GM12875 (cell line): ENCODE results near the gene REEP5.

ENCODE experiments used
- H3K4me3 ChIP-seq: one replicate; pipeline ENCODE4 v1.5.1; 2011; ENCODE audit warnings: low read depth, low read length, control low read depth
- TF ChIP-seq, protein P1 (sequence below): IDR thresholded peaks from 2 replicates; pipeline ENCODE4 v1.5.1; 2011; ENCODE audit warnings: low read depth, mild to moderate bottlenecking, control low read depth, inconsistent platforms, low read length, moderate library complexity, borderline replicate concordance; ENCODE audit not compliant: insufficient read depth

REEP5 gene

DNA sequence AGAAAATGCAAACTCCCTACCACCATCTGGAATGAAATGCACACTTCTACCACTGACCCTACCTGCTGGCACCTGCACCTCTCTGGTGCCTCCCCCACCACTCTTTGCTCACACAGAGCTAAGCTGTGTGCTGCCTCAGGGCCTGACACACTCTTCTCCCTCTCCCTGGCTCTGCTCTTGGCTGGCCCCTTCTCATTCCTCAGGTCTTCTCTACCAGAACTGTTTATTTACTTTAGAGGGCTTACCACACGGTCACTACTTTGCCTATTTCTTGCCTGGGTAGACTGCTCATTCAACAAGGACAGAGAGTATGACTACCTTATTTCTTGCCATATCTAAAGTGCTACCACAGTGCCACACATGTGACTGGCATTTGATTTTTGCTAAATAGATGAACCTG, 3.3 kb downstream of the REEP5 start:
- H3K4me3 ChIP-seq, result no peak overlapping the region
- TF ChIP-seq, protein P1, sequence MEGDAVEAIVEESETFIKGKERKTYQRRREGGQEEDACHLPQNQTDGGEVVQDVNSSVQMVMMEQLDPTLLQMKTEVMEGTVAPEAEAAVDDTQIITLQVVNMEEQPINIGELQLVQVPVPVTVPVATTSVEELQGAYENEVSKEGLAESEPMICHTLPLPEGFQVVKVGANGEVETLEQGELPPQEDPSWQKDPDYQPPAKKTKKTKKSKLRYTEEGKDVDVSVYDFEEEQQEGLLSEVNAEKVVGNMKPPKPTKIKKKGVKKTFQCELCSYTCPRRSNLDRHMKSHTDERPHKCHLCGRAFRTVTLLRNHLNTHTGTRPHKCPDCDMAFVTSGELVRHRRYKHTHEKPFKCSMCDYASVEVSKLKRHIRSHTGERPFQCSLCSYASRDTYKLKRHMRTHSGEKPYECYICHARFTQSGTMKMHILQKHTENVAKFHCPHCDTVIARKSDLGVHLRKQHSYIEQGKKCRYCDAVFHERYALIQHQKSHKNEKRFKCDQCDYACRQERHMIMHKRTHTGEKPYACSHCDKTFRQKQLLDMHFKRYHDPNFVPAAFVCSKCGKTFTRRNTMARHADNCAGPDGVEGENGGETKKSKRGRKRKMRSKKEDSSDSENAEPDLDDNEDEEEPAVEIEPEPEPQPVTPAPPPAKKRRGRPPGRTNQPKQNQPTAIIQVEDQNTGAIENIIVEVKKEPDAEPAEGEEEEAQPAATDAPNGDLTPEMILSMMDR, result no peak

DNA sequence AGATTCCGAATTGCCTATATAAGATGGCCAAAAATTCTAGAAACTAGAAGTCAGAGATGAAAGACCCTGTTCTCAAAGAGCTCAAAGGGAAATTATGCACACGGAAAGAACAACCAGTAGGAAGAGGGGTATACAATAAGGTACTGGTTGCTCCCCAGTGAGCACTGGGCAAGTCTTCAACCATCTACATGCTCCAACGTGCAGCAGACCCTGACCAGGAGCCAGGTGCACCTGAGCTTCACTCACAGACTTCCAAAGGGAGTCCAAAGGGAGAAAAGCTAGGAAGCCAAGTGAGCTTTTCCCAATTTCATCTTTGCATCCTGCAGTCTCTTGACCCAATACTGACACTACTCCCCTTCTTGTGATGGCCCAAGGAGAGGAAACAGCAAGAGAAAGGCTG, 3.9 kb downstream of the REEP5 start:
- no peak overlapping the region for H3K4me3 ChIP-seq
- TF ChIP-seq, protein P1, result no peak

DNA sequence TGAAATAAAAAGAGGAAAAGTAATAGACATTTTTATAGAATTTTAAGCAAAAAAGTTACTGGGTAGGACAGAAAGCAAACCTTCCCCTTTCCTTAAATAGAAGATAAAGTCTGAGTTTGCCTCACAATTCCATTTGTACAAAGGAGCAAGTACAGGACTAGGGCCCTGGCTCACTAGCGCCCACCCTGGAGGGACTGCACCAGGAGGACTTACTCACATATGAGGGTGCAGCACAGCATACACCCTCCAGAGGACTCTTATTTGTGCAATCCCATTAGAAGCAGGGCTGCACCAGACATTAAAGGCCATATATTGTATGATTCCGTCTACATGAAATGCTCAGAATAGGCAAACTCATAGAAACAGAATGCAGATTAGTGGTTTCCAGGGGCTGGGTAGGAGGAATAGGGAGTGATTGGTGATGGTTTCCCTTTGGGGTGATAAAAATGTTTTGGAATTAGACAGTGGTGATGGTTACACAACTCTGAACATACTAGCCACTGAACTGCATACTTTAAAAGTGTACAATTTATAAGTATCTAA, 4.5 kb downstream of the REEP5 start:
- TF ChIP-seq, protein P1, result peak; percentile 55
- H3K4me3 ChIP-seq, result no peak overlapping the region

DNA sequence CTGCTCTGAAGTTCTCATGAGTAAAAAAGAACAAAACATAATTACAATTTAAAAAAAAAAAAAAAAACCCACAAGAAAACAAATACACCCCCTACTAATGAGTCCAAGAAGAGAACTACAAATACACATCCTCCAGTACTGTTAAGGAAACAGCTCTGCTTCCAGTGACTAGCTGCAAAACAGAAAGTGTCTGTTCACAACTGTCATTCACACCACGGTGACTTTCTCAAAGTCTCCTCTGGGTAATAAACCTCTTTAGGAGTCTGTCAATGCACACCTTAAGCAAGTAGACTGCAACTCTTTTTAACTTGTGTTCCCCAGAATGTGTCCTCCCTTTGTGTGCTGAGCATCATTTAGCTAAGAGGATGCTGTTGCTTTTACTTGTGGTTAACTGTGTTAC, 6.2 kb downstream of the REEP5 start:
- TF ChIP-seq, protein P1, result no peak
- H3K4me3 ChIP-seq, result no peak overlapping the region

DNA sequence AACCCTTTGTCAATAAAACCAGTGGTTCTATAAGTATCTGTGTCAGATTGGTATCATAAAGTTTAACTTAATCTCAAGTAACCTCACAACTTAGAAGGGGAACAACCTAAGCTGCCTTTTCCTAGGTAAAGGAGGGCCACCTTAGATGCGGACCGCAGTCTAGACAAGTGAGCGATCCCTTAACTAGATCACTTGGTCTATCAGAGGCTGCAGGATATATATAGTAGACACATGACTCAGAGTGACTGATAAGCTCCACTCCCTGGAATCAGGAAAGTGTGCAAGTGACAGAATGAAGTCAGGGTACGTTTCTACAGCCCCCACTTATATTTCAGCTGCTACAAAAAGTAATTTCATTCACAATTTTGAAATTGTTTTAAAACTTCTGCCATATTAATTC, 7.4 kb downstream of the REEP5 start:
- TF ChIP-seq, protein P1, result no peak
- H3K4me3 ChIP-seq, result no peak overlapping the region

DNA sequence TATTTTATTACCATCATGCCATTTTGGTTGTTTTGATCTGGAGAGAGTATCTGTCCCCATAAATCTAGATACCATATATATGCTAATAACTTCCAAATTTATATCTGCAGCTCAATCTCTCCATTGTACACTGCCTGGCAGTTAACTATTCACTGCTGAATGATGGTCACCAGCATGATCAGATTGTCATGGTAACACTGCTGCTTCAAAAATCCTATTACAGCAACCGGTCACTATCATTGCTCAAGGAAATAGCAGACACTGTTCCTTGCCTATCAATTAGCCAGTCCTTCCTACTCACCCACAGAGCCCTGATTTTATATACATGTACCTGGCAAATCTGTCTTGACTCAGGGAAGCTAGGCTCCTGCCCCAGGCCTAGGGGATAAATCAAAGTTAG, 11.5 kb downstream of the REEP5 start:
- H3K4me3 ChIP-seq, result no peak overlapping the region
- TF ChIP-seq, protein P1, result no peak

DNA sequence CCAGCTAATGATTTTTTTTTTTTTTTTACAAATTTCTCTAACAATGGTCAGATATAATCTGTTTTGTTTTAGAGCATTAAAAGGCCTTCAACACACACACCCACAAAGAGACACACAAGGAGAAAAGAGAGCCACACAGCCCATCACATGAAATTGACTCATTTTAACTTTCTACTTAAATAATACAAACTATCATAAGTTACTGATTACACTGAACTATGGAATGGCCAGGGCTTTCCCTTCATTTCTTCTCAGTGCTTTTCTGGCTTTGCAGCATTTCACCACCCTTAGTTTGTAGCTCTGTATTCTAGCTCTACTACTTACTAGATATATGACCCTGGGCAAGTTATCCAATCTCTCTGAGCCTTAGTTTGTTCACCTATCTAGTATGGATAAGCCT, 13.2 kb downstream of the REEP5 start:
- H3K4me3 ChIP-seq, result no peak overlapping the region
- TF ChIP-seq, protein P1, result no peak
